BLaER1 (cell line): ENCODE data around the gene SPATS2L.

ENCODE experiments used
- H3K27ac ChIP-seq: shearing (Covaris generic); formaldehyde crosslinking; 2 replicates; pipeline ENCODE4 v1.8.1; 2022
- H3K27me3 ChIP-seq: shearing (Covaris generic); formaldehyde crosslinking; 2 replicates; pipeline ENCODE4 v1.8.1; 2022
- H3K36me3 ChIP-seq: shearing (Covaris generic); formaldehyde crosslinking; 2 replicates; pipeline ENCODE4 v1.8.1; 2022
- H3K4me1 ChIP-seq: shearing (Covaris generic); formaldehyde crosslinking; 2 replicates; pipeline ENCODE4 v1.8.1; 2022
- H3K4me2 ChIP-seq: shearing (Covaris generic); formaldehyde crosslinking; 2 replicates; pipeline ENCODE4 v1.8.1; 2022
- H3K4me3 ChIP-seq: shearing (Covaris generic); formaldehyde crosslinking; 2 replicates; pipeline ENCODE4 v1.8.1; 2022
- H3K9ac ChIP-seq: shearing (Covaris generic); formaldehyde crosslinking; 2 replicates; pipeline ENCODE4 v1.8.1; 2022
- H3K9me3 ChIP-seq: shearing (Covaris generic); formaldehyde crosslinking; 2 replicates; pipeline ENCODE4 v1.8.1; 2022
- H4K20me1 ChIP-seq: shearing (Covaris generic); formaldehyde crosslinking; 2 replicates; pipeline ENCODE4 v1.8.1; 2022
- Cebpa-rat ChIP-seq: shearing (Covaris generic); IDR thresholded peaks from 2 replicates; pipeline ENCODE4 v1.8.1; 2022

Gene SPATS2L

GRCh38 chr2:200466425-200467418 is 160.2 kb downstream of the SPATS2L start:
- Histone ChIP-seq H3K36me3 (peaks cover 42% of the 10 kb centered on the region), H3K27ac (no peak overlapping the region), H4K20me1 (no peaks in the 10 kb centered on the region), H3K27me3 (no peaks in the 10 kb centered on the region), H3K4me1 (0 out of 2 replicates have a peak, but pooled peaks cover 6% of the 10 kb centered on the region), H3K9ac (no peak overlapping the region), H3K4me2 (no peak overlapping the region), H3K9me3 (no peaks in the 10 kb centered on the region), H3K4me3 (no peak overlapping the region)
- TF ChIP-seq Cebpa-rat, result no peak

- Histone ChIP-seq H3K4me3 (no peak overlapping the region), H4K20me1 (no peaks in the 10 kb centered on the region), H3K4me1 (0 out of 2 replicates have a peak, but pooled peaks cover 6% of the 10 kb centered on the region), H3K36me3 (peaks cover 39% of the 10 kb centered on the region), H3K9ac (no peak overlapping the region), H3K9me3 (no peaks in the 10 kb centered on the region), H3K27me3 (no peaks in the 10 kb centered on the region), H3K27ac (no peak overlapping the region), H3K4me2 (no peak overlapping the region)
- TF ChIP-seq Cebpa-rat, result no peak
Measured at GRCh38 chr2:200467806-200468681, 161.6 kb downstream of the SPATS2L start.

- H3K4me2 ChIP-seq, result no peak overlapping the region
- TF ChIP-seq Cebpa-rat, result no peak
- no peak overlapping the region for H3K4me3 ChIP-seq
- H3K36me3 ChIP-seq, result peaks cover 49% of the 10 kb centered on the region
- H3K9me3 ChIP-seq, result no peaks in the 10 kb centered on the region
- H3K27ac ChIP-seq, result no peak overlapping the region
- no peak overlapping the region for H3K9ac ChIP-seq
- H3K4me1 ChIP-seq, result 0 out of 2 replicates have a peak, but pooled peaks cover 6% of the 10 kb centered on the region
- no peaks in the 10 kb centered on the region for H3K27me3 ChIP-seq
- H4K20me1 ChIP-seq, result no peaks in the 10 kb centered on the region
Measured at GRCh38 chr2:200469708-200470211, 163.3 kb downstream of the SPATS2L start.

GRCh38 chr2:200470230-200470629 is 163.7 kb downstream of the SPATS2L start:
- no peaks in the 10 kb centered on the region for H4K20me1 ChIP-seq
- no peak for TF ChIP-seq Cebpa-rat
- H3K4me1 ChIP-seq, result 0 out of 2 replicates have a peak, but pooled peaks cover 6% of the 10 kb centered on the region
- no peaks in the 10 kb centered on the region for H3K9me3 ChIP-seq
- H3K4me3 ChIP-seq, result no peak overlapping the region
- H3K27ac ChIP-seq, result no peak overlapping the region
- H3K27me3 ChIP-seq, result no peaks in the 10 kb centered on the region
- H3K36me3 ChIP-seq, result peaks cover 49% of the 10 kb centered on the region
- H3K4me2 ChIP-seq, result no peak overlapping the region
- no peak overlapping the region for H3K9ac ChIP-seq

- no peak overlapping the region for H3K9ac ChIP-seq
- H3K4me2 ChIP-seq, result no peak overlapping the region
- H3K9me3 ChIP-seq, result no peaks in the 10 kb centered on the region
- H3K27ac ChIP-seq, result no peak overlapping the region
- no peak for TF ChIP-seq Cebpa-rat
- H3K4me1 ChIP-seq, result 0 out of 2 replicates have a peak, but pooled peaks cover 6% of the 10 kb centered on the region
- peaks cover 53% of the 10 kb centered on the region for H3K36me3 ChIP-seq
- no peaks in the 10 kb centered on the region for H4K20me1 ChIP-seq
- H3K27me3 ChIP-seq, result no peaks in the 10 kb centered on the region
- no peak overlapping the region for H3K4me3 ChIP-seq
Measured at GRCh38 chr2:200471324-200471848, 164.9 kb downstream of the SPATS2L start.

GRCh38 chr2:200471928-200472645 is 165.6 kb downstream of the SPATS2L start:
- no peak for TF ChIP-seq Cebpa-rat
- peaks cover 55% of the 10 kb centered on the region for H3K36me3 ChIP-seq

GRCh38 chr2:200472853-200473464 is 166.5 kb downstream of the SPATS2L start:
- TF ChIP-seq Cebpa-rat, result no peak
- H3K9me3 ChIP-seq, result no peaks in the 10 kb centered on the region
- no peak overlapping the region for H3K9ac ChIP-seq
- no peaks in the 10 kb centered on the region for H4K20me1 ChIP-seq
- H3K4me3 ChIP-seq, result no peak overlapping the region
- H3K4me1 ChIP-seq, result 0 out of 2 replicates have a peak, but pooled peaks cover 6% of the 10 kb centered on the region
- H3K27me3 ChIP-seq, result no peaks in the 10 kb centered on the region
- H3K27ac ChIP-seq, result no peak overlapping the region
- no peak overlapping the region for H3K4me2 ChIP-seq
- peaks cover 53% of the 10 kb centered on the region for H3K36me3 ChIP-seq

More at GRCh38 chr2:200471928-200472645, 165.6 kb downstream of the SPATS2L start:
- no peaks in the 10 kb centered on the region for H4K20me1 ChIP-seq
- 0 out of 2 replicates have a peak, but pooled peaks cover 6% of the 10 kb centered on the region for H3K4me1 ChIP-seq
- H3K9ac ChIP-seq, result no peak overlapping the region
- no peaks in the 10 kb centered on the region for H3K27me3 ChIP-seq
- no peak overlapping the region for H3K4me2 ChIP-seq
- H3K4me3 ChIP-seq, result no peak overlapping the region
- no peaks in the 10 kb centered on the region for H3K9me3 ChIP-seq
- no peak overlapping the region for H3K27ac ChIP-seq

- Histone ChIP-seq H4K20me1 (no peaks in the 10 kb centered on the region), H3K36me3 (peaks cover 53% of the 10 kb centered on the region), H3K4me1 (no peaks in the 10 kb centered on the region), H3K9me3 (no peaks in the 10 kb centered on the region), H3K27me3 (no peaks in the 10 kb centered on the region), H3K4me2 (no peak overlapping the region), H3K27ac (no peak overlapping the region), H3K9ac (no peak overlapping the region), H3K4me3 (no peak overlapping the region)
- TF ChIP-seq Cebpa-rat, result no peak
Measured at GRCh38 chr2:200475795-200476194, 169.3 kb downstream of the SPATS2L start.
